ENCODE results near the gene ZNF70.

- no peak for TF ChIP-seq POLR2AphosphoS5 (IDR thresholded peaks at IDR 0.05)
- no peak for TF ChIP-seq EP300 (IDR thresholded peaks at IDR 0.05)
- TF ChIP-seq, protein P1, sequence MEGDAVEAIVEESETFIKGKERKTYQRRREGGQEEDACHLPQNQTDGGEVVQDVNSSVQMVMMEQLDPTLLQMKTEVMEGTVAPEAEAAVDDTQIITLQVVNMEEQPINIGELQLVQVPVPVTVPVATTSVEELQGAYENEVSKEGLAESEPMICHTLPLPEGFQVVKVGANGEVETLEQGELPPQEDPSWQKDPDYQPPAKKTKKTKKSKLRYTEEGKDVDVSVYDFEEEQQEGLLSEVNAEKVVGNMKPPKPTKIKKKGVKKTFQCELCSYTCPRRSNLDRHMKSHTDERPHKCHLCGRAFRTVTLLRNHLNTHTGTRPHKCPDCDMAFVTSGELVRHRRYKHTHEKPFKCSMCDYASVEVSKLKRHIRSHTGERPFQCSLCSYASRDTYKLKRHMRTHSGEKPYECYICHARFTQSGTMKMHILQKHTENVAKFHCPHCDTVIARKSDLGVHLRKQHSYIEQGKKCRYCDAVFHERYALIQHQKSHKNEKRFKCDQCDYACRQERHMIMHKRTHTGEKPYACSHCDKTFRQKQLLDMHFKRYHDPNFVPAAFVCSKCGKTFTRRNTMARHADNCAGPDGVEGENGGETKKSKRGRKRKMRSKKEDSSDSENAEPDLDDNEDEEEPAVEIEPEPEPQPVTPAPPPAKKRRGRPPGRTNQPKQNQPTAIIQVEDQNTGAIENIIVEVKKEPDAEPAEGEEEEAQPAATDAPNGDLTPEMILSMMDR (IDR thresholded peaks at IDR 0.05): no peak
- TF ChIP-seq POLR2A (IDR thresholded peaks at IDR 0.05; ENCODE audit: low read depth): no peak
Observed at GRCh38 chr22:23718371-23719165, 32.3 kb downstream of the ZNF70 start.
